DMS114 treated with DMSO at 0.1 percent for 48 hours (cell line): ENCODE measurements around the gene EIF3F.

Source experiments
- DNase-seq: peaks from one replicate; lab custom pipeline; 2025; ENCODE audit not compliant: unreplicated experiment; lab: John Stamatoyannopoulos, UW

The EIF3F gene

DNA sequence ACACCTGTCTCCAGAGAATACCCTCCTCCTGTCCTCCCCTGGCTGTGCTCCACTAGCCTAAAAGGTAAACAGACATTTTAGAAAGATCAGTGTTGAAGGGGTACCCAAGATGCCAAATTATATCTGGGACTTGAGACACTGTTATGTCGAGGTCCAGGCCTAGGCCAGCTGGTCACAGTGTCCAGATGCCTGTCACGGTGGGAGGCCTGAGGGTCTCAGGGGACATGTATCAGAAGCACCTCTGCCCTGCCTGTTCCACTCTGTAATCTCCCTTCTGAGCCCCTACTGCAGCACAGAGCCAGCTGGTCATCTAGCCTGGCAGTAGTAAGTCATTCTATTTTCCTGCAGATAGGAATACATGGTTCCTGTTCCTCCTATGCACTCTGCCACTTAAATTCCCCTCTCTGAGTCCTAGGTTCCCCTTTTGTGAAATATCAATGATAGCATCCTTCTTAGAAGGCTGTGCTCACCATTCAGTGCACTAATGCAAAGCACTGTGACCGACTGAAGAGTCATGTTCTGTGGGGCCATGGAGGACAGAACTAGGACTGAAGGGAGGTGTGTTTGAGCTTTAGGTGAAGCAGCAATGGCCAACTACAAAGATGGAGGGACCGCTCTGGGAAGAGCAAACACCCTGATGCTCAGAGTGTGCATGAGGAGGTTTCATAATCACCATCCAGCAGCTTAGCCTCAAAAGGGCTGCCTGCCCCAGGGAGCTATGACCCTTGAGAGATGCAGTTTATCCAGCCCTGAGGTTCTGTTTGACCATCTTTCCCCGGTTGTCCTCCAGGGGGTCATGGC is 49.1 kb downstream of the EIF3F start:
- DNase-seq: no peak

GRCh38 chr11:8036986-8037385 is 49.8 kb downstream of the EIF3F start:
- no peak for DNase-seq

- DNase-seq: no peak
Measured at GRCh38 chr11:8038393-8038792, 51.3 kb downstream of the EIF3F start.

GRCh38 chr11:8038811-8039529 is 51.8 kb downstream of the EIF3F start:
- DNase-seq: no peak

DNA sequence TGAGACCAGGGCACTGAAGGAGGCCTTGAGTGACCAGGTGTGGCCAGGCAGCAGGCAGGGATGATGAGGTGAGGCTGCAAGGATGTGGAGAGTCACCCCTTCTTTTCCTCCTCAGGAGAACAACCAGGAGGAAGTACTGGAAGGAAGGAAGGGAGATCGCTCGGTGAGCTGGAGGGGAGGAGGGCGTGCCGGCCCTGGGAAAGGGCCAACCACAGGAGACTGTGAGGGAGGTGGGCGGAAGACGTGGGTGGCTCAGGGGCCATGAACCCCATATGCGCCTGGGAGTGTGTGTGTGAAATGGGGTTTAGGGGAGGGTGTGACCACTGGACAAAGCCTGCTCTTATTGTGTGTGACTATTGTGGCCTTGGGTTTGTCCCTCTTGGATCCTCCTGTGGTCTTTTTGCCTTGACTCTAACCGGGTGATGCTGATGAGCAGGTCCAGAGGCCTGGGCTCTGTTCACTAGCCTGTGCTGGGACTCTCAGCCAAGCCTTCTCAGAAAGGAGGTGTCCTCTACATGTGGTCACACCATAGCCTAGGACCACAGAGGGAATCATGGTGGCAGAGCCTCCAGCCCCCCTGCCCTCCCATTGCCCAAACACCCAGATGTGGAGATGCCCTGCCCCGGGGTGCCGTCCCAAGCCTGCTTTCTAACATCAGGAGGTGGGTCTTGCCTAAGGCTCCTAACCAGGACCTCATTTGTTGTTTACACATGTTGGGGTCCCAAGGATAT is 52.6 kb downstream of the EIF3F start:
- DNase-seq: no peak

DNA sequence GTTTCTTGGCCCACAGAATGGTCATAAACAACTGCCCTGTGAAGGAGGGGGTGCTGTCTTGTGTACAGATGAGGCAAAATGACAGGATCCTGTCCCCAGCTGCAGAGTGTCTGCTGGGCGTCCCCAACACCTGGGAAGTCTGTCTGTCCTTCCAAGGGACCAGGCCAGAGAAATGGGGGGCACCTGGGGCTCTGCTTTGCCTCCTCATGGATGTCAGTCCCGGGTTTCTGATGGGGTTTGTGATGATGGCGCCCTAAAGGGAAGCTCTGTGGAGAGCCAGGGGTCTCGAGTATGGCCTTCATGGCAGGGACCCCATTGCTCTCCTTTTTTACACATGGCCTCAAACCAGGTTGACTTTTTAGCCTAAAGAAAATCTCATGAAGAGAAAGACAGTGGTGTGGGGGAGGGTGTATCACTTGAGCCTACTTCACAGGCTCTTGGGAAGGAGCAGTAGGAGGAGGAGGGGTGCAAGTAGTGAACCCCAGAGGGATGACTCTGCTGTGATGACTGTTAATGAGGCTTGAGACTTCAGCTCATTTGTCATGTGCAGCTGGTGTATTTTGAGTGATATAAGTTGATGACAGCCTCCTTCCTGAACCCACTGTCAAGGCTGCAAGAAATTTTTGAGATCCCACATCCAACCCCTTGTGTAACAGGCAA is 53.3 kb downstream of the EIF3F start:
- DNase-seq: no peak

GRCh38 chr11:8040921-8041285 is 53.8 kb downstream of the EIF3F start:
- no peak for DNase-seq

- no peak for DNase-seq
Measured at GRCh38 chr11:8041576-8041975, 54.4 kb downstream of the EIF3F start.

- DNase-seq: no peak
Measured at GRCh38 chr11:8043756-8044155, 56.6 kb downstream of the EIF3F start.

DNA sequence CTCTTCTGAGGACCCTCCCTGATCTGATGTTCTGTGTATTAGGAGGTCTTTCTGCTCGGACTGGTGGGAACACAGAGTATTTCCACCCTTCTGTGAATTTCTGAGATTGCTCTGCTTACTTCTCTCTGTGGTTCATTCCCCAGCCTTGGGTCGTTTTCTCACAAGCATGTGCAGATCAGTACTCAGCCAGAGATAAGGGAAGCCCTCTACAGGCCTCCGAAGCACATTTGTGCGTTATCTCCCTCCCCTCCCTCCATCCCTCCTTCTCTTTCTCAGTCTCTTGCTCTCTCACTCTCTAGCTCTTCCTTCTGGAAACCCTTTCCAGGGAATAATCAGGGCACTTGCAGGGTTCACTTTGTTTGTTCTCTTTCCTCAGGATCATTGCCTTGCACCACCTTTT is 58.7 kb downstream of the EIF3F start:
- DNase-seq: no peak

GRCh38 chr11:8047382-8047781 is 60.2 kb downstream of the EIF3F start:
- DNase-seq: no peak

- DNase-seq: no peak
Measured at GRCh38 chr11:8049084-8049483, 61.9 kb downstream of the EIF3F start.
